ACHN (cell line): ENCODE data around the gene OMG.
A peak's percentile ranks its signal among the peaks of the same experiment; 100 is the strongest.
"Not testable (repeated sequence)": the region's sequence is repeated elsewhere in the genome, so short reads cannot be mapped to it uniquely, and the experiment has no call there.

Experiments used
- DNase-seq: peaks from one replicate; pipeline ENCODE4 v3.0.0-alpha.2; 2015
- in situ Hi-C: cut with HindIII; loops from 2 replicates; pipeline ENCODE4 v1.10.0; 2017; ENCODE audit warnings: low sequenced_read_pairs, low pct_ligation_motif_present, low pct_unique_long_range_greater_than_20kb

OMG gene

DNA sequence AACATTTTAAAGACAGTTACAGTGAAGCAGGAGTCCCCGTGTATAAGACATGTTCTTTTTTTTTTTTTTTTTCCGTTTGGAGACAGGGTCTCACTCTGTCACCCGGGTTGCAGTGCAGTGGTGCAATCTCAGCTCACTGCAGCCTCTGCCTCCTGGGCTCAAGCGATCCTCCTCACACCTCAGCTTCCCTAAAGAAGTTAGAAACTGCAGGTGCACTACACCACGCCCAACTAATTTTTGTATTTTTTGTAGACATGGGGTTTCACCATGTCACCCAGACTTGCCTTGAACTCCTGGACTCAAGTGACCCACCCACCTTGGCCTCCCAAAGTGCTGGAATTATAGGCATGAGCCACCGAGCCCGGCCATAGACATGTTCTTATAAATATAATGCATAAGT, 13.8 kb upstream of the OMG start:
- in situ Hi-C loops: no loop called here
- DNase-seq: no peak

DNA sequence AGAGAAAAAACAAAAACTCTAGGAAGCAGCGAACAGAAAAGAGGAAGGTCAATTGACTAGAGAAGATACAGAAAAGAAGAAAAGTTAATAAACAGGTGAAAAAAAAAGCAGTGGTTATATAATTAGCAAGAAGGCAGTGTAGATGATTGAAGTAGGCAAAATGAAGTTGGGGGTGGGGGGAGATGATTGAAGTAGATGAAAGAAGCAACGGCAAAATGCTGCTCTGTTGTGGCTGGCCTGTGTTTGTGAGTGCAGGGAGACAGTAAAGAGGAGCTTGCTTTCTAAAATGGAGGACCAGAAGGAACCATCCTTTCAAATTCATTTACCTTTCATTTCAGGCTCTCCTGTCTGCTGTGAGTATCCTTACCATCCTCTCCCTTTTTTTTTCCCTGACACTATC, 13.2 kb upstream of the OMG start:
- no peak for DNase-seq
- in situ Hi-C loops: no loop called here

DNA sequence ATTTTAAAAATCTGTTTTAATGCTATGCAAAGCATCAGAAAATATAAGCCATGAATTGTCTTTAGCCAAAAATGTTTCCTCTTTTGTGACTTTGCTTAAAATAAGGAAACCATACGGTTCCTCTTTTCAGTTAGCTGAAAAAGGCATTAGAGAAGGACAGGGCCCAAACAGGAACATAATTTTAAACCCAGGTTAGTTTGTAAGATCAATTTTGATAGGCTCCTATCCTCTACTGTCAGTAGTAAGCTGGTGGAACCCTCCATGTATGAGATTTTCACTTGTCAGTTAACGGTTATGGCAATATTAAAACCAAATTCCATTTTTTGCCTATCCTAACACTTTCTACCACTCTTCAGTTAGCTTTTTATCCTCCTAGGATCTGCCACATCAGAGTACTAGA, 12.5 kb upstream of the OMG start:
- no peak for DNase-seq
- in situ Hi-C loops: no loop called here

DNA sequence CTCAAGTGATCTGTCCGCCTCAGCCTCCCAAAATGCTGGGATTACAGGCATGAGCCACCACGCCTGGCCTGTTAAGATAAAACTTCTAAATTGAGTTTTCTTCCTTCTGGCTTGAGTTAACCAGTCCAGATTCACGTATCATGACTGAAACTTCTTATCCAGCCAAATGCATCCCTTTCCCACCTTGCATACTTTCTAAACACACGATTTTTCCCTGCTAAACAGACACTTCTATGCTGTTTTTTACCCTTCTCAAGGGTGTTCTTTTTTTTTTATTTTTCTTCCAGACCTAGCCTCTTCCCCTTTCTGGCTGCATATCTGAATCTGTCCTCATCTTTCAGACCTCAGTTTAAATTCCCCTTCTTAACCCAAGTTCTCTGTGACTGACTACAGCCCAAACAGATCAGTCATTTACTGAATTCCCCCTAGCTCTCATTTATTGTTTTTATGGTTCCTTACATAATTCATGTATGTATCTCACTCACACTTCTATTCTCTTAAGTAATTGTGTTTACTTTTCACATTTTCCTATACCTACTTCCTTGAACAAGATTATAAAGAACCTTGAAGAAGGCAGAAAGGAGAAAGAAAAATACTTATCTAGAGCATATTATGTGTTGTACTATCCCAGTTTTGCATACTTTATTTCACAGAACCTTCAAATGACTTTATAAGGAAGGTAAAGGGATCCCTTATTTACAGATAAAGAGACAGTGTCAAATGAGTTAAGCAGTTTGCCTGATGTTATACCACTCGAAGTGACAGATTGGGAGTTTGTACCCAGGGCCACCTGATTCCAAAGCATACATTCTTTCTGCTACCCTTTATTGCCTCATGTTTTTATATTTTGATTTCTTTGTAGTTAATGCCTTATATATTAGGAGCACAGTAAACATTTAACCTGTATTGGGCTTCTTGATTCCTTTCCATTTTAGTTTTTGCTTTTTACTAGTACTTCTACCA, 11.6 kb upstream of the OMG start:
- DNase-seq: no peak
- in situ Hi-C loops: no loop called here

GRCh38 chr17:31307640-31308039, 10.6 kb upstream of the OMG start:
- in situ Hi-C loops: no loop called here
- DNase-seq: no peak

DNA sequence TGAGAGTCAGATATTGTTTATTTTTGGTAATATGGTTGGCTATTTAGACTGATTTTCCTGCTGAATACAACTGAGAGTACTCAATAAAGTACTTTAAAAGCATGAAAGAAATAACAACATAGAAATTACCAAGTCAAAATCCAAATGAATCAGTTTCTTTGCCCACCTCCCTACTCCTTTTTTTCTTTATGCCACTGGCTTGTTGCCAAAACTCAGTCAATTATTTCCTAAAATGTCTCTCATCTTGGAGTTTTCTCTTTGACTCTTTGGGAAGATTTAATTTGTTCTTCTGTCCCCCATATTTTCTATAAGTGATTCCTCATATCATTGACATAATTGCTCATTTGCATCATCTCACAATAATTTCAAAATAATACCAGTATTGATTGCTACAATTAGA, 2.6 kb upstream of the OMG start:
- DNase-seq: peak; percentile 64
- in situ Hi-C loops: no loop called here

- in situ Hi-C loops: no loop called here
- DNase-seq: no peak
Observed at GRCh38 chr17:31296142-31296541, 897 bp downstream of the OMG start.

- in situ Hi-C loops: no loop called here
- DNase-seq: no peak
Observed at GRCh38 chr17:31295489-31295871, 1.6 kb downstream of the OMG start.

- DNase-seq: no peak
- in situ Hi-C loops: no loop called here
Observed at GRCh38 chr17:31294820-31295488, 2.1 kb downstream of the OMG start.

DNA sequence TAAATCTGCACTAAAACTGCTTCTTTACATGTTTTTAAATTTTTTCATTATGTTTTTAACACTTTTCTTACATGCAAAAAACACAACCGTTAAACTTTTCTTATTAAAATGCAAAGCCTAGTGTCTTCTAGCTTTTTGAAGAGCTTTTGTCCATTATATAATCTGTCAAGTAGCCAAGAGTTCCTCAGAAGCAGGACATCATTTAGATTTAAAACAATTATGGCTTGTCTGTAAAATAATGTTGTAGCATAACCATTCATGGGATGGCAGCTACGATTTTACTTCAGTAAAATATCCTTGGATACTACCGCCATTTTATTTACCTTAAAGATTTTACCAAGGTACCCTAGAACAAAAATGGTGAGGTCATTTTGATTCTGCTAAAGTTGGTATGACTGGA, 2.8 kb downstream of the OMG start:
- in situ Hi-C loops: no loop called here
- DNase-seq: no peak

DNA sequence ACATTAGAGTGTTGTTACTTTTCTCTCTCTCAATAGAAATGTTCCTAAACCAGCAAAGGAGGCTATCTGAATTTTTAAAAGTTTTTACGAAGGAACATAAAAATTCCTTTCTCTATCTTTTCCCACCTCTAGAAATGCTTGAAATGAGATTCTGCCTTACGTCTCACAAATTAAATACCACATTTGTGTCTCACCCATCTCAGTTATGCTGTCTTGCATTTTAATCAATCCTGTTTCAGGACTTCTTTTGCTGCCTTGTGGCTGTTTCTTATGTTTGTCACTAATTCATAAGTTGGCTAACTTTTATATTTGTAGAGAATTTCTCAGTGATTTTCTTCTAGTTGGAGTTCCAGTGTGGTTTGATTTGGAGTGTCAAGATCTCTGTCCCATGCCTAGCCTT, 3.5 kb downstream of the OMG start:
- in situ Hi-C loops: no loop called here

DNA sequence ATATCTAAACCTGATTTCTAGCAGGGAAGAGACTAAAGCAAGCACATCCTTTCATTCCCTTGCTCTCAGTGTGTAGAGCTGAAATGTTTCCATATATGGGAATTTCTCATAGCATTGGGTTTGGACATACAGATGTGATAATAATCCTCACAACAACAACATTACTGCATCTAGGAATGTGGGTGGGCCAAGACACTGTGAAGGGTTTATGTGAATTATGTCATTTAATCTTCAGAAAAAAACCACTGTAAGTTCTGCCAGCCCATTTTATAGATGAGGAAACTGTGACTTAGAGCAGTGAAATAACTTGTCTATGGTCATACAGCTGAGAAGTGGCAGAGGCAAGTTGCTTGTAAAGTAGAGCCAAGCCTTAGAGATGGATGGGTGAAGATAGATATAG, 5.2 kb downstream of the OMG start:
- no peak for DNase-seq
- in situ Hi-C loops: no loop called here

More for the DNA sequence above, 3.5 kb downstream of the OMG start:
- DNase-seq: no peak

GRCh38 chr17:31289790-31290189, 7.2 kb downstream of the OMG start:
- in situ Hi-C loops: no loop called here
- DNase-seq: no peak

GRCh38 chr17:31287932-31288331, 9.1 kb downstream of the OMG start:
- in situ Hi-C loops, DNase-seq: not testable (repeated sequence)

GRCh38 chr17:31286587-31286986, 10.5 kb downstream of the OMG start:
- in situ Hi-C loops: no loop called here
- DNase-seq: no peak

- DNase-seq: no peak
- in situ Hi-C loops: no loop called here
Observed at GRCh38 chr17:31283841-31284240, 13.2 kb downstream of the OMG start.

GRCh38 chr17:31281061-31281460, 16.0 kb downstream of the OMG start:
- no peak for DNase-seq
- in situ Hi-C loops: no loop called here

DNA sequence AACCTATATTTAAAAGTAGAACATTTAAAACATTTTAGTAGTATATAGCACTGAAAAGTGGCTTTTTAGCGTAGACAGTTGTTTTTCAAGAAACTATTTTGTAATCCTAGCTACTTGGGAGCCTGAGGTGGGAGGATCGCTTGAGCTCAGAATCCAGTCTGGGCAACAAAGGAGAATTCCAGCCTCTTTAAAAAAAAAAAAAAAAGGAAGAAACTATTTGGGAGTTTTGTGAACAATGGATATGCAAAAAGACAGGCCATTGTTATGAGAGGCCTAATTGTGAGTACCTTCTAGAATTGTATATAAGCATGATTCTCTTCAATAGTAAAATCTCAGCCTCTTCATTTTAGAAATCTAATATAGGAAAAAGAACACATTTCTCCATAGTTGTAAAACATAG, 17.6 kb downstream of the OMG start:
- DNase-seq: no peak
- in situ Hi-C loops: no loop called here

GRCh38 chr17:31275116-31275515, 21.9 kb downstream of the OMG start:
- no peak for DNase-seq
- in situ Hi-C loops: no loop called here

GRCh38 chr17:31274252-31274651, 22.8 kb downstream of the OMG start:
- in situ Hi-C loops: loop anchor here (25.0 kb wide), 1 partner anchor 88 kb away; no protein-coding TSS in a partner anchor
- no peak for DNase-seq
